Activated CD8-positive, alpha-beta memory T cell treated with anti-CD3 and anti-CD28 coated beads, Interleukin-2, amount 10 ng/mL, durations not matched to agents 7 days and 5 days (primary cell): ENCODE data around the gene DMD. TPM values are rescaled to one million over a fixed set of nuclear protein-coding genes. Genes with fewer than 3 reads are reported as not detected.

Experiments used
- ATAC-seq: fragments of 150-1000 bp; cut with Tn5 transposase; one replicate; pipeline ENCODE4 v1.10.0; 2021; ENCODE audit warnings: moderate library complexity
- CTCF ChIA-PET: fragments of 350-600 bp; sonication (Branson Sonifier 250); formaldehyde crosslinking; loops from one replicate; lab custom pipeline; 2021; ENCODE audit warnings: antibody characterized with exemption; lab: Charles Lee
- DNase-seq: peaks from one replicate; pipeline ENCODE4 v3.0.0-alpha.2; 2020
- H3K27ac Mint-ChIP-seq: one replicate; pipeline ENCODE4 v1.8.0; 2021; ENCODE audit warnings: mild to moderate bottlenecking, mixed read lengths
- H3K27me3 Mint-ChIP-seq: one replicate; pipeline ENCODE4 v1.8.0; 2021; ENCODE audit warnings: mixed read lengths
- H3K36me3 Mint-ChIP-seq: one replicate; pipeline ENCODE4 v1.8.0; 2021; ENCODE audit warnings: mild to moderate bottlenecking, mixed read lengths
- H3K4me1 Mint-ChIP-seq: one replicate; pipeline ENCODE4 v1.8.0; 2021; ENCODE audit warnings: mixed read lengths
- H3K4me3 Mint-ChIP-seq: one replicate; pipeline ENCODE4 v1.8.0; 2021; ENCODE audit warnings: mild to moderate bottlenecking, moderate library complexity, mixed read lengths
- H3K9me3 Mint-ChIP-seq: one replicate; pipeline ENCODE4 v1.8.0; 2022; ENCODE audit warnings: low read depth, mixed read lengths
- total RNA-seq, 2 experiments: library from RNA; stranded (reverse); gene quantifications; one replicate each; pipeline ENCODE4 v1.2.3, GENCODE V29; 2021

The DMD gene
- total RNA-seq, 2 experiments from 2014 or later: 0.32 to 8.4 TPM

GRCh38 chrX:31356275-31357212, 1854.8 kb downstream of the DMD start:
- Mint-ChIP-seq H3K27ac (no peak overlapping the region), H3K27me3 (no peaks in the 10 kb centered on the region)
- CTCF ChIA-PET: no interaction called here

GRCh38 chrX:31355206-31355955, 1856.0 kb downstream of the DMD start:
- no peak for ATAC-seq
- no peak overlapping the region for H3K27ac Mint-ChIP-seq
- CTCF ChIA-PET: no interaction called here
- H3K4me1 Mint-ChIP-seq: no peaks in the 10 kb centered on the region
- no peaks in the 10 kb centered on the region for H3K9me3 Mint-ChIP-seq
- H3K36me3 Mint-ChIP-seq: no peaks in the 10 kb centered on the region
- no peak overlapping the region for H3K4me3 Mint-ChIP-seq
- no peak for DNase-seq
- H3K27me3 Mint-ChIP-seq: no peaks in the 10 kb centered on the region

More at GRCh38 chrX:31356275-31357212, 1854.8 kb downstream of the DMD start:
- DNase-seq (no peak), ATAC-seq (no peak)
- H3K36me3 Mint-ChIP-seq: no peaks in the 10 kb centered on the region
- H3K4me1 Mint-ChIP-seq: no peaks in the 10 kb centered on the region
- H3K9me3 Mint-ChIP-seq: no peaks in the 10 kb centered on the region
- H3K4me3 Mint-ChIP-seq: no peak overlapping the region

DNA sequence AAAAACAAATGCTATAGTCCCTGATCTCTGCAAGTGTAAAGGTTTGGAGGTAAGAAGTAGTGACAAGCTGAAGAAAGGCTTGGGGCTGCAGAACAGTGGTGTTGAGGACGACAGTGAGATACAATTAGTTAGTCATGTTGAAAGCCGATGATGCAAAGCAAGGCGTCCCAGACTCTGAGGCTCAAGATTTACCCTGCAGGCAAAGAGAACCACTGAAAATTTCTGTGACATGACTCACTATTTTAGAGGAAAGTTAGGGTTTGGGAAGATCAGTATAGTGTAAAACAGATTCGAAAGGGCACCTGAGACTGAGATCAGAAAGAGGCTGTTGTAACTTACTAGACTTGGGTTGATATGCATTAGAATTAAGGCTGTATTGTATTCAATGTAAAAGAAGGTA, 1858.3 kb downstream of the DMD start:
- ATAC-seq (no peak), DNase-seq (no peak)
- H3K27ac Mint-ChIP-seq: no peak overlapping the region
- no peak overlapping the region for H3K4me3 Mint-ChIP-seq
- no peaks in the 10 kb centered on the region for H3K4me1 Mint-ChIP-seq
- CTCF ChIA-PET: no interaction called here
- H3K36me3 Mint-ChIP-seq: no peaks in the 10 kb centered on the region
- no peaks in the 10 kb centered on the region for H3K27me3 Mint-ChIP-seq
- H3K9me3 Mint-ChIP-seq: no peaks in the 10 kb centered on the region

- ATAC-seq: no peak
- H3K36me3 Mint-ChIP-seq: no peaks in the 10 kb centered on the region
- H3K27ac Mint-ChIP-seq: no peak overlapping the region
- no peak overlapping the region for H3K4me3 Mint-ChIP-seq
- no peak for DNase-seq
- H3K27me3 Mint-ChIP-seq: no peaks in the 10 kb centered on the region
- no peaks in the 10 kb centered on the region for H3K4me1 Mint-ChIP-seq
- CTCF ChIA-PET: no interaction called here
- H3K9me3 Mint-ChIP-seq: no peaks in the 10 kb centered on the region
Observed at GRCh38 chrX:31350808-31351074, 1860.6 kb downstream of the DMD start.

DNA sequence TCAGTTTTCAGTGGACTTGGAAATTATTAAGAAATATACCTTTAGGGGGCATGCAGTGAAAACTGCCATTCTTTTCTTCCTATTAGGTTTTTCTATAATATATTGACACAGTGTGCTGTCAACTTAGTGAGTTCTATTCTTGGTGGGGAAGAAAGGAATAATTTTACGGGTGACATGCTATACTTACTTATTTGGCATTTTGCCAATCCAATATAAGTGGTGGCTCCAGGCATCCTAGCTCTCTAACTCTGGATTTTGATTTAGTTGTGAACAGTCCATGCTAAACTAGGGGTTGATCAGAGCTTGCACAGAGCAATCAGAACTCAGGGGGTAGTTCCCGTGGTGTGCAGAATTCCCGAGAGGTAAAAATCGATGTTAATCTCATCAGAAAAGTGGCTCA, 1861.8 kb downstream of the DMD start:
- H3K27ac Mint-ChIP-seq: no peak overlapping the region
- H3K9me3 Mint-ChIP-seq: no peaks in the 10 kb centered on the region
- no peaks in the 10 kb centered on the region for H3K36me3 Mint-ChIP-seq
- CTCF ChIA-PET: no interaction called here
- no peaks in the 10 kb centered on the region for H3K27me3 Mint-ChIP-seq
- no peak overlapping the region for H3K4me3 Mint-ChIP-seq
- DNase-seq (no peak), ATAC-seq (no peak)
- no peaks in the 10 kb centered on the region for H3K4me1 Mint-ChIP-seq

DNA sequence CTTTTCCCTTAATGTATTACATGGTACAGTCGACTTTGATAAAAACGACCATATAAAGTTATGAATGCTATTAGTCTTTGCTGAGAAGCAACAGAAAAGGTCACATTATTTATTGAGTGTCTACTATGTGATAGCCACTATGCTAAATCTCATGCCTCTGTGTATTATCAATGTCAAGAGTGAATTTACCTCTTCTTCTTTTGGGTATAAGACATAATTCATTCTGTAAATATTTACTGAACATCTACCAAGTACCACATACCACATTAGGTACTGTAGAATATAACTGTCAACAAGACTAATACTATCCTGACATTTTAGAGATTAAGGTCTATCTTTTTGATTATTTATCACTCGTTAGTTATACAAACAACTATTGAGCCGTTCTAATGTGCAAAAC, 1870.8 kb downstream of the DMD start:
- H3K36me3 Mint-ChIP-seq: no peaks in the 10 kb centered on the region
- no peak overlapping the region for H3K4me3 Mint-ChIP-seq
- no peaks in the 10 kb centered on the region for H3K4me1 Mint-ChIP-seq
- CTCF ChIA-PET: no interaction called here
- DNase-seq (no peak), ATAC-seq (no peak)
- peaks cover 2% of the 10 kb centered on the region for H3K9me3 Mint-ChIP-seq
- H3K27me3 Mint-ChIP-seq: no peaks in the 10 kb centered on the region
- no peak overlapping the region for H3K27ac Mint-ChIP-seq

DNA sequence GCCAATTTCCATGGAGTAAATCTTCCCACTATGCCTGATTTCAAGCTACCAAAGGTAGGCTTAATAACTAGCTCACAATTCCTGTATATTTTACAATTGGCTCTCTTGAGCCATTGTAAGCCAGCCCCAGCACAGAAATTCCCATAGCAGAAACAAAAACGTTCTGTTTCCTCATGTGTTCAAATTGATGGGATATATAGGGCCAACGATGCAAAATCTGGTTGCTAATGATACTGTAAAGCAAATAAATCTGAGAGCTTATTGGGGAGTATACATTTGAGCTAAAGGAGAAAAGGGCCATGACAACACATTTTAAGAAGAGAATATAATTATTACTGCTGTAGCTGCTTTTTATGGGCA, 1872.4 kb downstream of the DMD start:
- ATAC-seq (no peak), DNase-seq (no peak)
- Mint-ChIP-seq H3K36me3 (no peaks in the 10 kb centered on the region), H3K27ac (no peak overlapping the region), H3K9me3 (peaks cover 2% of the 10 kb centered on the region), H3K27me3 (no peaks in the 10 kb centered on the region), H3K4me1 (no peaks in the 10 kb centered on the region), H3K4me3 (no peak overlapping the region)
- CTCF ChIA-PET: no interaction called here

DNA sequence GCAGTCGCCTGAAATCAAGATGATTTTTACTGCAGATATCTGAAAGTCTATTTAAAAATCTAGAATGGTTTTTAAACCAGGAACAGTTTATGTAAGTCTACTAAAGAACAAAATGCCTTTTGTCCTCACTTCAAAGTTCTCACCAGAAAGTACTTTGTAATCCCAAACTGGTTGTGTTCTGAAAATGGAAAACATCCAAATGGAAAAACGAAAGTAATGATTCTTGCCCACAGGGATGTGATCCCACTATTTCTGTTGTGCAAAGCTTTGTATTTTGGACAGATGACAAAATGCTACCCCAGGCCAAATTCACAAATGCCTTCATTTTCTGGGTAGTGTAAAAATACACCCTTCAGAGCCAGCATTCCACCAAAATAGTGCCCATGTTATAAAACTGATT, 1874.0 kb downstream of the DMD start:
- CTCF ChIA-PET: no interaction called here
- no peaks in the 10 kb centered on the region for H3K4me1 Mint-ChIP-seq

DNA sequence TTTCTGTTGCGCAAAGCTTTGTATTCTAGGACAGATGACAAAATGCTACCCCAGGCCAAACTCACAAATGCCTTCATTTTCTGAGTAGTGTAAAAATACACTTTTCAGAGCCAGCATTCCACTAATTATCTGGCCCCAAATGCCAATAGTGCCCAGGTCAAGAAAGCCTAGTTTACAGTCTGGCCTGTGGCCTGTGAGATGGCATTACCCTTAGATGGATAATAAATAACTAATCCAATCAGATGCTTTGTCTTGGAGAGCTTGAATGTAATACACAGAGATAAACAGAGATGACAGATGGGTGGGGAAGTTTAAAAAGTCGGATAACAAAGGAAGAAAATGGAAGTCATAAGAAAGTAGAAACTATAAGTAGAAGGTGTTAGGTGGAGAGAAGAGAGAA, 1874.9 kb downstream of the DMD start:
- no peak for DNase-seq
- Mint-ChIP-seq H3K36me3 (no peaks in the 10 kb centered on the region), H3K4me1 (no peaks in the 10 kb centered on the region), H3K4me3 (no peak overlapping the region), H3K9me3 (peaks cover 2% of the 10 kb centered on the region), H3K27me3 (no peaks in the 10 kb centered on the region), H3K27ac (no peak overlapping the region)
- CTCF ChIA-PET: no interaction called here
- ATAC-seq: no peak

More for the DNA sequence above, 1874.0 kb downstream of the DMD start:
- Mint-ChIP-seq H3K27me3 (no peaks in the 10 kb centered on the region), H3K27ac (no peak overlapping the region), H3K36me3 (no peaks in the 10 kb centered on the region), H3K9me3 (peaks cover 2% of the 10 kb centered on the region), H3K4me3 (no peak overlapping the region)
- no peak for ATAC-seq
- DNase-seq: no peak

DNA sequence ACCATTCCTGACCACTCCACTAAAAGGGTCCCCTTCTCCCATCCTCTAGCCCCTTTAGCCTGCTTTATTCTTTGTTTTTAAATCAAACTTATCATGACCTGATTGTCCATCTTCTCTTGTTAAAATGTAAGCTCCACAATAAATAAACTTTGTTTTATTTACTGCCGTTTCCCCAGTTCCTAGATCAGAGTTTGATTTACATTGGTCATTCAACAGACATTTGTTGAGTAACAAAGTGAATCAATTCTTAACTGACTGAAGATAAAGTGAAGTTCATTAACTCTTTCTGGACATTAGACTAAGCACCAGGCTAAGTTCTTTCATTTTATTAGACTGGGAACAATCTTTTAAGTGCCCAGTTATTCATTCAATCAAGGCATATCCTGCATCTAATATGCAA, 1876.4 kb downstream of the DMD start:
- no peak for ATAC-seq
- Mint-ChIP-seq H3K36me3 (no peaks in the 10 kb centered on the region), H3K4me3 (no peak overlapping the region)

GRCh38 chrX:31333165-31333831, 1878.1 kb downstream of the DMD start:
- ATAC-seq (no peak), DNase-seq (no peak)
- CTCF ChIA-PET: interaction anchor here (0.7 kb wide), 1 partner anchor 848 kb away, joined by 4 read pairs; no protein-coding TSS in a partner anchor
- H3K4me1 Mint-ChIP-seq: no peaks in the 10 kb centered on the region
- H3K27me3 Mint-ChIP-seq: no peaks in the 10 kb centered on the region
- H3K4me3 Mint-ChIP-seq: no peak overlapping the region
- no peaks in the 10 kb centered on the region for H3K36me3 Mint-ChIP-seq
- no peak overlapping the region for H3K27ac Mint-ChIP-seq
- H3K9me3 Mint-ChIP-seq: peaks cover 2% of the 10 kb centered on the region

More for the DNA sequence above, 1876.4 kb downstream of the DMD start:
- Mint-ChIP-seq H3K9me3 (peaks cover 2% of the 10 kb centered on the region), H3K4me1 (no peaks in the 10 kb centered on the region), H3K27ac (no peak overlapping the region), H3K27me3 (no peaks in the 10 kb centered on the region)
- CTCF ChIA-PET: no interaction called here
- DNase-seq: no peak

DNA sequence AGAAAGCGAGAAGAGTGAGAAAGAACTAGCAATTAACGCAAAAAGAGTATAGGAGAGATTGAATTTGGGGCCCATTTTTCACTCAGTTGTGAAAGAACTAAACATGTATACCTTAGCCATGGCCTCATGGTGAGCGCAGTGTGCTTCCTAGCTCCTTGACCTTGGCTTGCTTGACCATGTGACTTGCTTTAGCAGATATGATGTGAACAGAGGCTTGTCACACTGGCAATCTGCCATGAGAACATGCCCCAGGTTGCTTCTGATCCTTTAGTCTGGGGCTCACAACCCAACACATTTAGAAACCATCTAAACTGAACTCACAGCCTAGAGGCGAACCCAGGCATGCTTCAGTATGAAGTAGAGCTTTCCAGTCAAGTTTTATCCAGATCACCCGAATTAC, 1879.4 kb downstream of the DMD start:
- Mint-ChIP-seq H3K9me3 (peaks cover 2% of the 10 kb centered on the region), H3K36me3 (no peaks in the 10 kb centered on the region), H3K4me3 (no peak overlapping the region), H3K27ac (no peak overlapping the region), H3K27me3 (no peaks in the 10 kb centered on the region), H3K4me1 (no peaks in the 10 kb centered on the region)
- CTCF ChIA-PET: no interaction called here
- ATAC-seq: no peak
- no peak for DNase-seq

DNA sequence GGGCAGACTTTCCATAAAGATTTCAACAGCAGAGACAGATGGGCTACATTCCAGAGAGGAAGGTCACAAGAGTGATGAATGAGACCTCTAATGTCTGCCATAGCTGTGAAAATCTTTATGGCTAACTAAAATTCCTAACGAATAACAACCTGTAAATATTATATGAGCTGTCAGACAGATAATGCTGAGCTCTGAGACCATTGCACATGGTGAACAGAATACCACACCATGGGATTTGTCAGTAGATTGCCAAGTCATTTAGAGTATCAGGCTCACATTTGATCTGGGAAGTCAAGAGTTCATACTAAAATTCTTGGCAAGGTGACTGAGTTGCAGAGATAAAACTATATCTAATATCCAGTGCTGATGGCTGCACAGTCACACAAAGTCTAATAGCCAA, 1880.3 kb downstream of the DMD start:
- H3K9me3 Mint-ChIP-seq: peaks cover 2% of the 10 kb centered on the region
- CTCF ChIA-PET: interaction anchor here (1.0 kb wide), 1 partner anchor 292 kb away, joined by 3 read pairs; no protein-coding TSS in a partner anchor
- H3K4me1 Mint-ChIP-seq: no peaks in the 10 kb centered on the region
- H3K4me3 Mint-ChIP-seq: no peak overlapping the region
- DNase-seq (no peak), ATAC-seq (no peak)
- no peaks in the 10 kb centered on the region for H3K36me3 Mint-ChIP-seq
- H3K27ac Mint-ChIP-seq: no peak overlapping the region
- no peaks in the 10 kb centered on the region for H3K27me3 Mint-ChIP-seq
